NCI-H2227 (cell line): ENCODE results near the gene HIP1R.
A peak's percentile ranks its signal among the peaks of the same experiment; 100 is the strongest.

Source experiments
- DNase-seq: peaks from one replicate; lab custom pipeline; 2025; ENCODE audit not compliant: unreplicated experiment; lab: John Stamatoyannopoulos, UW

Gene HIP1R

DNA sequence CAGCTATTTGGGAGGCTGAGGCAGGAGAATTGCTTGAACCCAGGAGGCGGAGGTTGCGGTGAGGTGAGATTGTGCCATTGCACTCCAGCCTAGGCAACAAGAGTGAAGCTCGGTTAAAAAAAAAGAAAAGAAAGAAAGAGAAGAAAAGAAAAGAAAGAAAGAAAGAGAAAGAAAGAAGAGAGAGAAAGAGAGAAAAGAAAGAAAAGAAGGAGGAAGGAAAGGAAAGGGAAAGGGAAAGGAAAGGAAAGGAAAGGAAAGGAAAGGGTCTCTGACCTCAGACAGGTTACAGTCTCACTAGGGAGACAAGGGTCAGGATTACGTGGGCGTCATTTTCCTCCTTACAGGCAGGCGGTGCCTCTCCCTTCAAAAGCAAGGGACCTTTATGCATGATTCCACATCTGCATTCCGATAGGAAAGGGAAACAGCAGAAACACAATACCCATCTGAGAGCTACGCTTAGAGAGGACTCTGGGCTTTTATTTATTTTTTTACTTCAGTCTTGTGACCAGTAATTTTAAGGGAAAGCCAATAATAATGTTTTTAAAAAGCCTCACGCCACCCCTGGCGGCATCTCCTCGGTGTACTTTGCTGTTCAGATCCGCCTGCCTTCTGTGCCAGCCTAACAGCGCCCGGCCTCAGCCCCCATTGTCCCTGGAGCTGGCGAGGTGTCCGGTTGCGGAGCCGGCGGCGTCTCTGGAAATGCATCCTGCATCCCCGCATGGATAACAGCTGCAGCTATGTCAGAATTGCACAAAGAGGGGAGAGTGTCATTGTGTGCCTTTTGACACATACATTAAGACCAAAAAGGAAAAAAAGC is 945 bp upstream of the HIP1R start:
- peak; percentile 79 for DNase-seq

DNA sequence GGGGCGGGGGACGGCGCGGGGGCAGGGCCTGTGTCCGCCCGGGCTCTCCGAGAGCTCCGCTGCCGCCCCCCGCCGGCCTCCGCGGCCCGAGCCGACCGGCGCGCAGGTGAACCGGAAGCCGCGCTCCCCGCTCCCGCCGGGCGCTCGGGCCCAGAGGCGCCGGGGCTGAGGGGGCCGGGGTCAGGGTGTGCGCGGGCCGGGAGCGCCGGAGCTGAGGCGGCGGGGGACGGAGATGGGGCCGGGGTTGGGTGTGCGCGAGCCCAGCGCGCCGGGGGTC is 431 bp downstream of the HIP1R start:
- peak; percentile 43 for DNase-seq

GRCh38 chr12:122836027-122836921 is 1.0 kb downstream of the HIP1R start:
- DNase-seq, result peak; percentile 46

- no peak for DNase-seq
Observed at GRCh38 chr12:122837306-122838265, 2.3 kb downstream of the HIP1R start.

DNA sequence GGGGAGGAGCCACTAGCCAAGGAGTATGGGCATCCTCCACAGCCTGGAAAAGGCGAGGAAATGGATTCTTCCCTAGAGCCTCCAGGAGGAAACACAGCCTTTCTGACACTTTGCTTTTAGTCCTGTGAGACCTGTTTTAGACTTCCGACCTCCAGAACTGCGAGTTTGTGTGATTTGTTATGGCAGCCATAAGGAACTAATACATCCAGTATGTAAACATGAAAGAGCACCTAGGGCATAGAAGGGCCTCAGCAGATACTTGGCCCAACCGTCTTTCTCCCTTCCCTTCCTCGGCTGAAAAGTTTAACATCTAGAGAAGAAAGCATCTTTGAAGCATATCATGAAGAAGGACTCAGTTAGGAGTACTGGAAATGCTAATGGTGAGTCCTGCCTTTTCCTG is 3.6 kb downstream of the HIP1R start:
- DNase-seq, result no peak

DNA sequence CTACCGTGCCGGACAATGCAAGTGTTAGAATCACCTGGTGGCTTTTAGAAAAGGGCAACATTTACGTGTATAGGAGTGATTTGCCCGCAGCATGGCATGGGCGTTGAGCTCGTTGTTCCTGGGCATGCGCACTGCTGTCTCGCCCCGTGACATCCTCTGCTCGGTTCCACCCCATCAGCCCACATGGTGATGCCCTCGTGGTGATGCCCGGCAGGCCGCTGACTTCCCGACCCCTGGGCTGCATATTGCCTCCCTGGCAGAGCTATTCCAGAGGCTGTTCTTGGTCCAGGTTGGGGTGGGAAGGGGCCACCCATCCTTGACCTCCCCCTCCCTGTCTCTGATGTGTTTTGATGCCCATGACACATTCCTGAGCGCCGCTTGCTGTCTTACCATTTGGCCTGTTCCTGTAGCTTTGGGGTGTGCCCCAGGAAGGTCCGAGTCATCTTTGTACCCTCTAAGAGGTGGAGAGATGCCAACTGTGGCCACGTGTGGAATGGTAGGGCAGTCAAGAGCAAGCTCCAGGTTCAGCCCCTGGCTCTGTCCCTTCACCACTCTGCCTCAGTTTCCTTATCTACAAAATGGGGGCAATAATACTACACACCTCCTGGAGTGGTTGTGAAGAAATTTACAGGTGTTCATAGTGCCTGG is 4.8 kb downstream of the HIP1R start:
- no peak for DNase-seq

- no peak for DNase-seq
Observed at GRCh38 chr12:122840580-122841513, 5.6 kb downstream of the HIP1R start.

GRCh38 chr12:122841544-122842321 is 6.5 kb downstream of the HIP1R start:
- no peak for DNase-seq

DNA sequence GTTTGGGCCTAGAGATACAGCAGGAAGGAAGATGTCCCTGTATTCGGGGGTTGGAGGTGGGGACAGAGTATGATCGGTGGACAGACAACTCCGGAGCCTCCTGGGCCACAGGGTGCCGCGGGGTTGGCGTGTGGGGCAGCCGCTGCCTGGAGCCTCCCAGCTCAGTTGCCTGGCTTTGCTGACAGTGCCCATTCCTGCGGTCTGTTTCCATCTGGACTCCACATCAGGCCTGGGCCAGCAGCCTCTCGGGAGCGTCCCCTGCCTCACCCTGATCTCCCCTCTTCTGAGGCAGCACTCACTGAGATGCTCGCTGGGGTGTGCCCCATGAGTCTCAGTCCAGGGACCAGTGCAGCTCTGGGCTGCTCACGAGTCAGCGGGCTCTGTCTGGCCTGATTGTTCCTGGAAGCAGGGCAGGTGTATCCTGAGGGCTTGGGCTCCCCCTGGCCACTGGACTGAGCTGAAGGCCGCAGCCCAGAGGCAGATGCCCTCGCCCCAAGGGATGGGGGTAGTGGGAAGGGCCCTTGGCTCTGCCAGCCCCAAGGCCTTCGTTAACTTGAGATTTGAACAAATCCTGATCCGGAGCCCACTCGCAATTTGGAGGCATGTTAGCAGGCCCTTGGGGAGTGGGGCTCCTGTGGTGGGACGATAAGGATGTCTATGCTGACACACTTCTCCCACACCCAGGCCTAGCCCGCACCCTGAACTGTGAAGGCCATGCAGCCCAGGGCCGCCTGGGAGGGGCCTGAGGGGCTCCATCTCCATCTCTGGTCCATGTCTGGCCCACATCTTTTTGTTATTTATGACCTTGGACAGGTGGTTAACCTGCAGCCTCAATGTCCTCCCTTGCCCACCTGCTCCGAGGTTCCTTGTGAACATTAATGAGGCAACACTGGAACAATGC is 7.5 kb downstream of the HIP1R start:
- DNase-seq, result no peak

- DNase-seq, result no peak
Observed at GRCh38 chr12:122843455-122843854, 8.2 kb downstream of the HIP1R start.

DNA sequence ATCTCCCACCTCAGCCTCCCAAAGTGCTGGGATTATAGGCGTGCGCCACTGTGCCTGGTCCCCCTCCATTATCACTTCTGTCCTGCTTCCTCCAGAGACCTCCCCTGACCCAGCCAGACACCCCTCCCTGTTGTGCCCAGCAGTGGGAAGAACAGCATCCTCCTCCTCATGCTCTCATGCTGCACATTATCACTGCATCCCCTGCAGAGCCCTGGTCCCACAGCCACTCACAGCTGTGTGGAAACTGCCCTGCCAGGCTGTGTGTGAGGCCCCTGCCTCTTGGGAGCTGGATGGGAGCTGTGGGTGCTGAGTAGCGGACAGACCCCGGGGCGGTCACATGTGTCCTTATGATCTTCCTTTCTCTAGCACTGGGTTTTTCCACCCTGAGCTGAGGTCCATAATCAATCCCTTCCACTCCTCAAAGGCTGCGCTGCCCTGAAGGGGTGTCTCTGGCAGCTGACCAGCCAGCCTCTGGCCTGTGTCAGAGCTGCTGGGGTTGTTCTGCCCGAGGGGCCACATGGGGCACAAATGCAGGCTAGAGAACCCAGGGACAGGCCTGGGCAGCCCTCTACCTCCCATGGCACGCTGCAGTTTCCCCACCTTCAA is 9.2 kb downstream of the HIP1R start:
- DNase-seq, result no peak

- DNase-seq, result no peak
Observed at GRCh38 chr12:122845041-122845864, 10.0 kb downstream of the HIP1R start.

DNA sequence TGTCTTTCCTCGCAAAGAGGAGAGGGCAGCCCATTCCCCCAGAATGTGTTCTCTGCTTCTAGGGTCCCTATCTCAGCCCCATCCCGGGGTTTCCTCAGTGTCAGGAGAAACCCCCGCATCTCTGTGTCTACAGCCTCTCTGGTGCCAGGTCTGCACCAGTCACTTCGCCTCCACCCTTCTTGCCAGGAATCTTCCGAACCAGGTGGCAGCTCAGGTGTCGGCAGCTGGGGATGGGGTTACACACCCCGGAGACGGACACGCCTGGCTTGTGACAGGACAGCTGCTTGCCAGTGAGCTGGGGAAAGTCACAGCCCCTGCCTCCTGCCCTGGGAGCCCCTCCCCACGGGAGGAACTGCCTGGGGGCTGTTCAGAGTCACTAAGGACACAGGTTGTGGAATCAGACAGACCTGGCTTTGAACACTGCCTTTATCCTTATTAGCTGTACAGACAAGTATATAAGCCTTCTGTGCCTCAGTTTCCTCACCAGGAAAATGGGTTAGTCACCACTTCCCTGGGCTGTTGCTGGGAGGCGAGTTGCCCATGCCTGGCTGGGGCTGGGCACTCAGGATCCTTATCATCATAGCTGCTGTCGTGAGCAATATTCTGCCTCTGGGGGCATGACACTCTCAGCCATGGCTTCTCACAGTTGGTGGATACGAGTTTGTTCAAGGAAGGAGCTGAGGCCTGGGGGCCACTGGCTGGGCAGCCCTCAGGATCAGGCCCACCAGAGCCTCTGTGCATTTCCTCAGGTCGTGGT is 10.8 kb downstream of the HIP1R start:
- no peak for DNase-seq

GRCh38 chr12:122846622-122847515 is 11.6 kb downstream of the HIP1R start:
- DNase-seq, result no peak

- DNase-seq, result no peak
Observed at GRCh38 chr12:122847516-122847836, 12.2 kb downstream of the HIP1R start.
